Naive thymus-derived CD8-positive, alpha-beta T cell (primary cell): ENCODE data around the gene PHRF1. TPM values are rescaled to one million over a fixed set of nuclear protein-coding genes. Genes with fewer than 3 reads are reported as not detected.

ENCODE experiments used
- ATAC-seq, 2 donors: fragments of 150-1000 bp; cut with Tn5 transposase in 1 of 2; sonication (Bioruptor Pico), chemical (Tn5 transposase) in 1 of 2; 1 replicate in 1 of 2; 2 replicates in 1 of 2; pipeline ENCODE4 v1.10.0; 2021; ENCODE audit warnings: mild to moderate bottlenecking in 2 of 2, moderate library complexity in 2 of 2
- POLR2A ChIA-PET: fragments of 350-600 bp; sonication (Branson Sonifier 250); formaldehyde crosslinking; loops from one replicate; lab custom pipeline; 2021; ENCODE audit warnings: antibody characterized with exemption; lab: Charles Lee
- DNase-seq, 10 donors: peaks; one replicate each; pipeline versions ENCODE4 v3.0.0 to v3.0.0-alpha.2; 2020 to 2022
- H3K27ac Mint-ChIP-seq, 10 donors: one replicate each; pipeline ENCODE4 v1.8.0; 2020 to 2022; ENCODE audit warnings: mild to moderate bottlenecking in 10 of 10, mixed read lengths in 10 of 10, moderate library complexity in 4 of 10, inconsistent platforms in 1 of 10
- H3K27me3 Mint-ChIP-seq, 5 donors: one replicate each; pipeline ENCODE4 v1.8.0; 2021 to 2022; ENCODE audit warnings: mixed read lengths in 5 of 5
- H3K36me3 Mint-ChIP-seq, 3 donors: one replicate each; pipeline ENCODE4 v1.8.0; 2020 to 2022; ENCODE audit warnings: mixed read lengths in 3 of 3, mild to moderate bottlenecking in 2 of 3, inconsistent platforms in 1 of 3
- H3K4me1 Mint-ChIP-seq, 4 donors: one replicate each; pipeline ENCODE4 v1.8.0; 2021 to 2022; ENCODE audit warnings: mixed read lengths in 4 of 4
- H3K4me3 Mint-ChIP-seq, 10 donors: one replicate each; pipeline ENCODE4 v1.8.0; 2020 to 2022; ENCODE audit warnings: mild to moderate bottlenecking in 10 of 10, mixed read lengths in 10 of 10, moderate library complexity in 6 of 10, inconsistent platforms in 1 of 10
- H3K9me3 Mint-ChIP-seq, 9 donors: one replicate each; pipeline ENCODE4 v1.8.0; 2020 to 2022; ENCODE audit warnings: mixed read lengths in 9 of 9, mild to moderate bottlenecking in 3 of 9, inconsistent platforms in 1 of 9, moderate library complexity in 1 of 9
- polyA plus RNA-seq, 3 donors: library from polyadenylated mRNA; unstranded; fragments of 300-500 nt; fragmentation: Illumina TruSeq; gene quantifications; one replicate each; pipeline ENCODE4 v1.2.3, GENCODE V29; 2021
- total RNA-seq, 8 experiments: library from RNA in 2 of 8; stranded (reverse) in 2 of 8; gene quantifications; one replicate each; pipeline ENCODE4 v1.2.3 and lab custom pipeline; 2021 to 2026

The PHRF1 gene
- total and polyA plus RNA-seq, 5 experiments from 2014 or later, result 3.5 to 54.7 (median 19.8) TPM

DNA sequence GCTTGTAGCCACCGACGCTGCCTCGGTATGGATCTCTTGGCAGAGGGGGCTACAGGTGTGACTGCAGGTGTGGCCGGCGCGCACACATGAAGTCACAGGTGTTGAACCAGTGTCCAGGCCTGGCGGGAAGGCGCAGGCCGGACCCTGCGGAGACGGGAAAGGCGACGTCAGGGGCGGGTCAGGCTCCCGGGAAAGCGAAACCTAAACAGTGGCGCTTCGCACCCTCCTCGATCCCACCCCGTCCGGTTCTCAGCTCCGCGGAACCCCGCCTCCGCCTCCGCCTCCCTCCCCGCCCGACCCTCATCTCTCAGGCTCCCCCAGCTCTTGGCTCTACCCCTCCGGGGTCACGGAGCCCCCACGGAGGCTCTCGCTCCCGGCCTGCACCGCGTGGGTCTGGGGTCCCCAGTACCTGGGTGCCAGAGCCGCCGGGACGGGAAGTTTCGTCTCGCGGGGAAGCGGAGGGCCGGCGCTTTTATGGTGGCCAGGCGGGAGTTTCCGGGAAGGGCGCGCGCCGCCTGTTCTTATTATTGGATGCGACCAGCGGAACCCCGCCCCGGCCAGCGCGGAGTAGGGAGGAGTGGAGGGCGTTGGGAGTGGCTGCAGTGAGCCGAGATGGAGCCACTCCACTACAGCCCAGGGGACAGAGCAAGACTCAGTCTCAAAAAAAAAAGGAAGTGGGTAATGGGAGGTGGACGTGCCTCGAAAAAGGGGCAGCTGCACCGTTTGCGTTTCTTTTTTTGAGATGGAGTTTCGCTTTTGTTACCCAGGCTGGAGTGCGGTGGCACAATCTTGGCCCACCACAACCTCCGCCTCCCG, 39.4 kb downstream of the PHRF1 start, which contains the start of gene IRF7:
Gene IRF7 (minus strand): TSS at position 447 of the 816 bp plus-strand sequence. CDS start 586 bp downstream, outside the sequence.
- Mint-ChIP-seq H3K9me3 (no peaks in the 10 kb centered on the region), H3K27me3 (no peaks in the 10 kb centered on the region), H3K36me3 (peaks cover 0 to 13% (median 6%) of the 10 kb centered on the region in 3 donors), H3K27ac (peak within 1 kb of the TSS; percentile 74 to 96 (median 94)), H3K4me1 (peaks cover 7 to 23% (median 19%) of the 10 kb centered on the region in 4 donors), H3K4me3 (peak within 1 kb of the TSS; percentile 86 to 96 (median 91))
- DNase-seq (peak; percentile 67 to 92 (median 80)), ATAC-seq (peak; percentile 77 to 82)
- POLR2A ChIA-PET, result interaction anchor here (0.5 to 4.6 kb wide), 16 partner anchors 23 to 204 kb away, joined by 3 to 42 read pairs (median 4); partner anchors contain the start of genes DEAF1, PHRF1 and TMEM80

DNA sequence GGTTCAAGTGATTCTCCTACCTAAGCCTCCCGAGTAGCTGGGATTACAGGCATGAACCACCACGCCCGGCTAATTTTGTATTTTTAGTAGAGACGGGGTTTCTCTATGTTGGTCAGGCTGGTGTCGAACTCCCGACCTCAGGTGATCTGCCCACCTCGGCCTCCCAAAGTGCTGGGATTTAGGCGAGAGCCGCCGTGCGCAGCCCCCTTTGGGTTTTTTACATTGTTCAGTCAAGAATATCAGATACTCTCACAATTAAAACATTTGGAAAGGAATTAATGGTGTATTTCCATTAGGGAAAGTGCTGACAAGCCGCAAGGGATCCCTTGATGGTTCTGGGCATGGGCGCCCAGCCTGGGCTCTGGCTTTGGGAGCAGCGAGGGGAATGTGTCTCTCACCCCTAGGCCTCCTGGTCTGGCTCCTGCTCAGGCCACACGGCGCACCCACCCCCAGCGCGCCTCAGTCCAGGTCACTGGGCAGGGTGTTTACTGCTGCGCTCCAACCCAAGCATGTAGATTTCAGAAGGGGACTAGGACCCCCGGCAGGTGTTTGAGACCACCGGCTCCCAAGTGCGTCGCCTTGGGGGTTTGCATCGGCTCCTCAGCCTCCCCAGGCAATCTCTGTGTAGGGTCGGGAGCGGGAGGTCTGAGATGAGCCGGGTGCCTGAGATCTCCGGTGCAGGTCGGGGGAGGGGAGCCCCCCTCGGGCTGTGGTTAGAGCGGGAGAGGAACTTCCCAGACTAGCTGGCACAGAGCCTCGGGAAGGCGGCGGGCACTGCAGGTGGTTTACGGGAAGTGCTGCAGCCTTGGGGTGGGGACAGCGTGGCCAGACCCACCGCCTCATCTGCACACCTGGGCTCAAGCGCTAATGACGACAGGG, 40.3 kb downstream of the PHRF1 start:
- Mint-ChIP-seq H3K9me3 (no peaks in the 10 kb centered on the region), H3K27ac (peak overlapping the region; percentile 72 to 96 (median 93)), H3K4me3 (peak overlapping the region; percentile 86 to 96 (median 91)), H3K4me1 (peaks cover 7 to 23% (median 19%) of the 10 kb centered on the region in 4 donors), H3K27me3 (no peaks in the 10 kb centered on the region), H3K36me3 (peaks cover 0 to 8% (median 3%) of the 10 kb centered on the region in 3 donors)
- DNase-seq (no peak), ATAC-seq (no peak)
- POLR2A ChIA-PET, result interaction anchor here (0.6 to 4.6 kb wide), 10 partner anchors 28 to 89 kb away, joined by 3 to 42 read pairs (median 4); partner anchors contain the start of genes DEAF1, PHRF1 and TMEM80

DNA sequence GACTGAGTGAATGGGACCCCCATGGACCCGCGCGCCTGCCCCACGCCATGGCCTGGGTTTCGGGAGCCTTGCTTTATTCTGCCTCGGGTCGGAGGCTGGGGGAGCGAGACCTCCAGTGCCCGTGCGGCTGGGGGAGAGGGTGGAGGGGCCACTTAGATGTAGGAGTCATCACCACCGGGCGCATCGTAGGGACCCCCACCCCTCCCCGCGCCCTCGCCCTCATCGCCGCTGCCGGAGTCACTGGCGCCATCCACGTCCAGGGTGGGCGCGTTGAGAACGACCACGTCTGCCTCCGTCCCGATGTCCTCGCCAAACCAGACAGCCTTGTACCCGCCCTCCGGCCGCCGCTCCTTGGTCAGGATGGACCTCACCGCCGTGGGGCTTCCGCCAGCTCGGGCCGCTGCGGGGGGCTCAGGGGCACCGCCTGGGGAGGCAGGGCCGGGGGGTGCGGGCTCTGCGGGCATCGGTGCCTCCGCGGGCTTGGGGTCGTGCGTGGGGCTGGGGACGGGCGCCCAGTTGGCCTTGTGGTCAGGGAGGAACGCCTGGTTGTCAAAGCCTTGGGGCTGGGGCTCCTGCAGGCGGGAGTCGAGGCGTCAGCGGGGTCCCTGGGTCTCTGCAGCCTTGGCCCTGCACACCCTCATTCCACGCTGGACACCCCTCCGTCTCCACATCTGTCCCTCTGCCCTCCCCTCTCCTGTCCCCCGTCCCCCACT, 41.1 kb downstream of the PHRF1 start:
- Mint-ChIP-seq H3K9me3 (no peaks in the 10 kb centered on the region), H3K4me1 (peaks cover 5 to 20% (median 15%) of the 10 kb centered on the region in 4 donors), H3K27me3 (no peaks in the 10 kb centered on the region), H3K4me3 (no peak overlapping the region), H3K36me3 (peaks cover 0 to 1% (median 0%) of the 10 kb centered on the region in 3 donors), H3K27ac (no peak overlapping the region)
- DNase-seq, result no peak
- POLR2A ChIA-PET, result no interaction called here
- ATAC-seq, result no peak

DNA sequence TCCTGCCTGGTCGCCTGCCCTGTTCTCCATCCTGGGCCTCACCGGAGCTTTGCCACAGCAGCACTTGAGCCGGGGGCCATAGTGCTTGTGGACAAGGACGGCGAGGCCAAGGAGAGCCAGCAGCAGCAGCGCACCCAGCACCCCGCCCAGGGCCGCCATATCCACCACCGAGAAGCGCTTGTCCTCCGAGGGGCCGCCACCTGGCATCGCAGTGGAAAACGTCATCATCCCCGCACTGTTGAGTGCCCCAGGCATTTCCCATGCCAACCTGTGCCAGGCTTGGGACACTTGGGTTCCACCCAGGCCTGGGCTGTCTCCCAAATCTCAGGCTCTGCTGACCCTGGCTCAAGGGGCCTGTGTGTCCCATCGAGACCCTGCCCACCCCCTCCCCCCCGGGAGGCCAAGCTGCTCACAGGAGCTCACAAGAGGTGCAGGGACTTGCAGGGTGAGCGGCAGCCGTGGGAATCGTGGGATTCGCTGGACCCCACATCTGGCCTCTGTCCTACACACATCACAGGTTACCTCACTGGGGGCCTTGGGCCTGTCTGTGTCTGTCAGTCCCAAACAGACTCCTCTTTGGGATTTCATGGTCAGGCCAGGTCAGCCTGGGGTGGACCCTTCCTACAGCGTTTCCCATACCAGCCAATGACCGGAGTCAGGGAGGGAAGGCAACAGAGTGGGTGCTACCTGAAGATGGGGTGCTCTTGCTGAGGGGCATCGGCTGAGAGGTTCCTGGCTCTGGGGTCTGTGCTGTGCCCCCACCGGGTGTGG, 41.8 kb downstream of the PHRF1 start:
- POLR2A ChIA-PET, result no interaction called here
- Mint-ChIP-seq H3K4me3 (peak overlapping the region in 1 of 10 donors; percentile 45), H3K9me3 (no peaks in the 10 kb centered on the region), H3K27ac (no peak overlapping the region), H3K36me3 (peaks cover 0 to under 1% (median 0%) of the 10 kb centered on the region in 3 donors), H3K27me3 (peaks cover 0 to under 1% (median 0%) of the 10 kb centered on the region in 5 donors), H3K4me1 (peaks cover 5 to 18% (median 15%) of the 10 kb centered on the region in 4 donors)
- DNase-seq, result no peak
- ATAC-seq, result no peak

DNA sequence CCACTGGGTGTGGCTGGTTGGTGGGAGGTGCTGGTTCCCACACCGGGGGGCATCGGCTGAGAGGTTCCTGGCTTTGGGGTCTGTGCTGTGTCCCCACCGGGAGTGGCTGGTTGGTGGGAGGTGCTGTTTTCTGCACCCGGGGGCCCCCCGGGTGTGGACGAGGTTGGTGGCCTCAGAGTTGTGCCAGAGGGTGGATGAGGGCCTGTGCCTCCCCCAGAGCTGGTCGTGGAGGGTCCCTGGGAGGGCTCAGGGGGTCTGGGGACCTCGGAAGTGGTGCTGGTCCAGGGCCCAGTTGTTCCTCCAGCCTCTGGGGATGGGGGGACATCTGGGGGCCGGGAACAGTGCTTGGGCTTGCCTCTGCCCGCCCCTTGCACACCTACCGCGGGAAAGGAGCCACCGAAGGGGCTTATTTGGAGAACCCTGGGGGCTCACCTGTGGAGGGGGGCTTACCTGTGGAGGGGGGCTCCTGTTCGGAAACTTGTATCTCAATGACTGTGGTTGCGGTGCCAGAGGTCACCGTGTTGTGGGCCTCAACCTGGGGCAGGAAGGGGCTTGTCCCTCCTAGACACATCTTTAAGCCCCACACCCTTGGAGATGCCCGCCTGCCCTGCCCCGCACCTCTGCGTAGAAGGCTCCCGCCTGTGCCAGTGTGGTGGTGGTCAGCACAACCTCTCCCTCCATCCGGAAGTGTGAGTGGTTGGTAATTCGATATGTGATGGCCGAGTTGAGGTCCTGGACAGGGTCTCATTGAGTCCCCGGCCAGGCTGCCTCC, 42.8 kb downstream of the PHRF1 start:
- no peak for ATAC-seq
- POLR2A ChIA-PET, result no interaction called here
- H3K36me3 Mint-ChIP-seq, result peaks cover 0 to 4% (median 3%) of the 10 kb centered on the region in 3 donors
- H3K9me3 Mint-ChIP-seq, result no peaks in the 10 kb centered on the region
- no peak for DNase-seq
- peak overlapping the region in 1 of 10 donors; percentile 15 for H3K4me3 Mint-ChIP-seq
- H3K27ac Mint-ChIP-seq, result no peak overlapping the region
- peaks cover 8 to 18% (median 13%) of the 10 kb centered on the region in 4 donors for H3K4me1 Mint-ChIP-seq
- H3K27me3 Mint-ChIP-seq, result peaks cover 0 to 5% (median 0%) of the 10 kb centered on the region in 5 donors

DNA sequence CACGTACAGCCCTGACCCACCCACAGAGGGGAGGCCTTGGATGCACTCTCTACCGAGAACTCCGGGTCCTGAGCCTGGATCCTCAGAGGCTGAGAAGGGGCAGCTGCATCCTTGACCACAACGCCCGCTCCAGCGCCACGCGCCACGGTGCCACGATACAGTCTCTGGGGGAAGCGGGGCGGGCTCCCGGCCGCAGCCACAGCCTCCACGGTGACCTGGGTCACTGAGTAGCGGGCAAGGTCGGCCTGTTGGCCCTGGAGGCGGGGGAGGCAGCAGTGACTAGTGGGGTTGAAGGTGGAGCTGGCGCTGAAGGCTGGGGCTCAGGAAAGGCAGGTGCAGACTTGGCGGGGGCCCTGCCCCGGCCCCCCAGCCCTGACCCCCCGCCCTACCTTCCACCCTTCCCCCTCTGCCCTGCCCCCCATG, 43.4 kb downstream of the PHRF1 start:
- Mint-ChIP-seq H3K36me3 (peaks cover 0 to 6% (median 3%) of the 10 kb centered on the region in 3 donors), H3K27me3 (peaks cover 0 to 7% (median 0%) of the 10 kb centered on the region in 5 donors), H3K4me1 (peaks cover 5 to 12% (median 7%) of the 10 kb centered on the region in 4 donors), H3K27ac (no peak overlapping the region), H3K9me3 (no peaks in the 10 kb centered on the region), H3K4me3 (no peak overlapping the region)
- ATAC-seq, result no peak
- POLR2A ChIA-PET, result no interaction called here
- no peak for DNase-seq

DNA sequence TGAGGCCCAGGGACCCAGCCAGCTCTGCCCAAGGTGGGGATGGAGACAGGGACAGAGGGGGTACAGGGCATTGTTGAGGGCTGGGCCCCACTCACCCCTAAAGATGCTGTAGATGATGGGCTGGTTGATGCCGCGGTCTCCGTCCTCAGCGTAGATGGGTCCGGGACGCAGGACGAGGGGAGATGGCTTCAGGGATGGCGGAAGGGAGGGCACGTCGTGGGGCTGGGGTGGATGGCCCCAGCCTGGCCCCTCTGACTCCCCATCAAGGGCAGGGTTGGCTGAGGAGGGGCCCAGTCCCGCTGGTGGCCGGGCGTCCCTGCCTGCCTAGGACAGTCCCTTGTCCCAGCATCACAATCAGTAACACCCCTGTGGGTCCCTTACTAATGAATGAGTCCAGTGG, 43.9 kb downstream of the PHRF1 start:
- no peak for ATAC-seq
- Mint-ChIP-seq H3K27ac (peak overlapping the region in 1 of 10 donors; percentile 44), H3K27me3 (peaks cover 0 to 9% (median 0%) of the 10 kb centered on the region in 5 donors), H3K9me3 (no peaks in the 10 kb centered on the region), H3K36me3 (peaks cover 0 to 6% (median 3%) of the 10 kb centered on the region in 3 donors), H3K4me3 (no peak overlapping the region), H3K4me1 (peaks cover 5 to 11% (median 6%) of the 10 kb centered on the region in 4 donors)
- no peak for DNase-seq
- POLR2A ChIA-PET, result no interaction called here

DNA sequence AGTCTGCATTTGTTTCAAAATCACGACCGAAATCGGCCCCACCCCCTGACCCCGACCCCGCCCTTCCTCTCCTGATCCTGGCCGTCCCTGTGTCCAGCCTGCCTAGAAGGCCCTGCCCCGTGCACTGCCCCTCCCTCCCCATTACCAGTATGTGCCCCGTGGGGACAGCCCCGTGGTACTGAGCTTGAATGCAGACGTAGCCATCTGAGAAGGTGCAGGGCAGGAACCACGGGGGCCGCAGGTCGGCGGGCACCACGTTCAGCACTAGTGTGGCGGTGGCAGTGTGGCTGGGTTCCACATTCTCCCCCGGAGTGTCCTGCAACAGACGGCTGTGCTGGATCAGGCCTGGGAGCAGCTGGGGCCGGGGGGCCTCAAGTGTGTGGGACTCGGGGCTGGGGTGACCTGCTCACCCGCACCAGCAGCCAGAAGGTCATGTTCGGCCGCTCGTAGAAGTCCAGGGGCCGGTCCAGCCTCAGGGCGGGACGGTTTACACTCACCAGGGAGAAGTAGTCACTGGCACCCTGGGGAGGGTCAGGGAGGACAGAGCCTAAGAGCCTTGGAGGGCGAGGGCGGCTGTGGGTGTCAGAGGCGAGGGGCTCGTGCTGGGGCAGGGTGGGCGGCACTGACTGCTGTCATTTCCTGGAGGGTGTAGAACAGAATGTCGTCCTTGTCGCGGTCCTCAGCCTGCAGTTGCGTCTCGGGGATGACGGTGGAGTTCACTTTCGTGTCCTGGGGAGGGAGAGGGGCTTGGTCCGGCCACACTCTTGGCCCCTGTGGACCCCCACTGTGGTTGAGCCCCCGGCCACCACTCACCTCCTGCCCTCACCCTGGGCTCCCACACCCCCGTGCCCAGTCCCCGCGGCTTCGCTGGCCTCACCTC, 44.9 kb downstream of the PHRF1 start:
- POLR2A ChIA-PET, result no interaction called here
- Mint-ChIP-seq H3K4me3 (no peak overlapping the region), H3K9me3 (no peaks in the 10 kb centered on the region), H3K27me3 (peaks cover 0 to 13% (median 0%) of the 10 kb centered on the region in 5 donors), H3K36me3 (peaks cover 0 to 6% (median 3%) of the 10 kb centered on the region in 3 donors), H3K4me1 (peaks cover 3 to 7% (median 4%) of the 10 kb centered on the region in 4 donors), H3K27ac (peak overlapping the region in 1 of 10 donors; percentile 70)
- DNase-seq (no peak), ATAC-seq (no peak)

DNA sequence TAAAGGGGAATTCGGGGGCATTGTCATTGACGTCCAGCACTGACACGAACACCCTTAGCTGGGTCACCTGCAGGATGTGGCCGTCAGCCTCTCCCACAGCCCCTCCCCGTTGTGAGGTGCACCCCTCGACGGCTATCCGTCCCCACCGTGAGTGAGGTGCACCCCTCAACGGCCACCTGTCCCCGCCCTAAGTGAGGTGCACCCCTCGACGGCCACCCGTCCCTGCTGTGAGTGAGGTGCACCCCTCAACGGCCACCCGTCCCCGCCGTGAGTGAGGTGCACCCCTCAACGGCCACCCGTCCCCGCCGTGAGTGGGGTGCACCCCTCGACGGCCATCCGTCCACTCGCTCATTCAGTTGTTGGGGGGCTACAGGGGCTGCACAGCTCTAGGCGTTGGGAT, 45.6 kb downstream of the PHRF1 start:
- DNase-seq, result no peak
- POLR2A ChIA-PET, result no interaction called here
- H3K27ac Mint-ChIP-seq, result peak overlapping the region in 1 of 10 donors; percentile 65
- H3K36me3 Mint-ChIP-seq, result peaks cover 0 to 6% (median 3%) of the 10 kb centered on the region in 3 donors
- H3K27me3 Mint-ChIP-seq, result peaks cover 0 to 20% (median 0%) of the 10 kb centered on the region in 5 donors
- no peaks in the 10 kb centered on the region for H3K9me3 Mint-ChIP-seq
- ATAC-seq, result no peak
- peaks cover 0 to 3% (median under 1%) of the 10 kb centered on the region in 4 donors for H3K4me1 Mint-ChIP-seq
- no peak overlapping the region for H3K4me3 Mint-ChIP-seq

DNA sequence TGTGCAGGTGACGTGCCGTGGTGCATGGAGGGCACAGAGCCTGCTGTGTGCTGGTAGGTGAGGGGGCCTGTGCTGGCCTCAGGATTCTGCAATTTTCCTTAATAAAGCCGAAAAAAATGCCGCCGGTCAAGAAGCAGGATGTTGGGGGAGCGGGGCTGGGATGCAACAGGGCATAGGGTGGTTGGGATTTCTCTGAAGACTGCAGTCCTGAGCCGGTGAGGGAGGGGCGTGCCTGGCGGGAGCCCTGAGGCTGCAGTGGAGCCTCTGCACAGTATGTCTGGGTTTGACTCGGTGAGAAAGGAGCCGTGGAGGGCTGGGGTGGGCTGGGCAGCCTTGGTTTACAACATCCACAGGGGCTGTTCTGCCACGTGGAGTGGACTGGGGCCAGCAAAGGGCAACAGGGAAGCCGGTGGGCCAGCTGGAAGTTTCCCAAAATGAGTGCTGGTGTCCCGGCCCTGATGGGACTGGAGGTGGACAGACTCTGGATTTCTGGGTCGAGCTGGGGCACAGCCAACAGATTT, 47.1 kb downstream of the PHRF1 start:
- Mint-ChIP-seq H3K4me1 (peaks cover 5 to 10% (median 8%) of the 10 kb centered on the region in 4 donors), H3K36me3 (peaks cover 0 to 10% (median 3%) of the 10 kb centered on the region in 3 donors), H3K27ac (peak overlapping the region in 3 of 10 donors; percentile 24 to 87 (median 55)), H3K4me3 (no peak overlapping the region), H3K9me3 (no peaks in the 10 kb centered on the region), H3K27me3 (peaks cover 3 to 29% (median 11%) of the 10 kb centered on the region in 5 donors)
- no peak for ATAC-seq
- POLR2A ChIA-PET, result no interaction called here
- no peak for DNase-seq
